ENCODE data around the gene BCAT1.

Gene BCAT1

DNA sequence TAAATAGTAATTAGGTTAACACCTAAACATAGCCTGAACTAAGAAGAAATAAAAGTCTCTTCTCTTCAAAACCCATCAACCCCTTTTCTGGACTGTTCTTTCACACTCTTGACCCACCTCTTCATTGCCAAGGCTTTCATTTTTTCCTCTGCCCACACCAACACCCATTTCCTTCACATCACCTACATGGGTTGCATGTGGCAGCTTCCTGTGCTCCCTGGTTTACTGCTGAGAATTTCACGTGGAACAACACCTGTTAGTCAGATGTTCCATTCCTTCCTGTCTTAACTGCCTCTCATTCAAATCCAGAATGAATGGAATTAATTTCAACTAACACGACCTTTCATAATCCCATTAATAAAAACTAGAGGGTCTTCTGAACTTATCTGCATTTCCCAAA lies 157.3 kb downstream of the BCAT1 start:
- TF ChIP-seq, protein P1, sequence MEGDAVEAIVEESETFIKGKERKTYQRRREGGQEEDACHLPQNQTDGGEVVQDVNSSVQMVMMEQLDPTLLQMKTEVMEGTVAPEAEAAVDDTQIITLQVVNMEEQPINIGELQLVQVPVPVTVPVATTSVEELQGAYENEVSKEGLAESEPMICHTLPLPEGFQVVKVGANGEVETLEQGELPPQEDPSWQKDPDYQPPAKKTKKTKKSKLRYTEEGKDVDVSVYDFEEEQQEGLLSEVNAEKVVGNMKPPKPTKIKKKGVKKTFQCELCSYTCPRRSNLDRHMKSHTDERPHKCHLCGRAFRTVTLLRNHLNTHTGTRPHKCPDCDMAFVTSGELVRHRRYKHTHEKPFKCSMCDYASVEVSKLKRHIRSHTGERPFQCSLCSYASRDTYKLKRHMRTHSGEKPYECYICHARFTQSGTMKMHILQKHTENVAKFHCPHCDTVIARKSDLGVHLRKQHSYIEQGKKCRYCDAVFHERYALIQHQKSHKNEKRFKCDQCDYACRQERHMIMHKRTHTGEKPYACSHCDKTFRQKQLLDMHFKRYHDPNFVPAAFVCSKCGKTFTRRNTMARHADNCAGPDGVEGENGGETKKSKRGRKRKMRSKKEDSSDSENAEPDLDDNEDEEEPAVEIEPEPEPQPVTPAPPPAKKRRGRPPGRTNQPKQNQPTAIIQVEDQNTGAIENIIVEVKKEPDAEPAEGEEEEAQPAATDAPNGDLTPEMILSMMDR (IDR thresholded peaks at IDR 0.05; ENCODE audit: insufficient read depth, missing control alignments): no peak
- no peak for FAIRE-seq

DNA sequence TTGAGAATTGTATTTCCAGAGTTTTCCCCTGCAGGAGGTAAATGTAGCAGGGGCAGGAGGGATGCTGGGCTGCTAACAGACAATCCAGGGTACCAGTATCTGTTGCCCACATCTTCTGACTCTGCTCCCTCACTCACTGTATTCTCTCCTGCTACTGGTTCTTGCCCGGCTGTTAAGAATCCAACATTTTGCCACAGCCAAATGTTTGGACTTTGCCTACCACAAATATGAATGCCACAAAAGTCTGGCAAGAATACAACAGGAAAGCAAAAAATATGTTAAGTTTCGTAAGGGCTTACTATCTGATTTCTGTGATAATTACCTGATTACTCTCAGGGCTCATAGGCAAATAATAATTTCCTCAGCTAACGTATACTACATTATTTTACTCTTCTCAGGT lies 160.0 kb downstream of the BCAT1 start:
- FAIRE-seq: no peak

More for the DNA sequence above, 157.3 kb downstream of the BCAT1 start:
- DNase-seq (ENCODE audit: insufficient read length, low spot score): no peak

DNA sequence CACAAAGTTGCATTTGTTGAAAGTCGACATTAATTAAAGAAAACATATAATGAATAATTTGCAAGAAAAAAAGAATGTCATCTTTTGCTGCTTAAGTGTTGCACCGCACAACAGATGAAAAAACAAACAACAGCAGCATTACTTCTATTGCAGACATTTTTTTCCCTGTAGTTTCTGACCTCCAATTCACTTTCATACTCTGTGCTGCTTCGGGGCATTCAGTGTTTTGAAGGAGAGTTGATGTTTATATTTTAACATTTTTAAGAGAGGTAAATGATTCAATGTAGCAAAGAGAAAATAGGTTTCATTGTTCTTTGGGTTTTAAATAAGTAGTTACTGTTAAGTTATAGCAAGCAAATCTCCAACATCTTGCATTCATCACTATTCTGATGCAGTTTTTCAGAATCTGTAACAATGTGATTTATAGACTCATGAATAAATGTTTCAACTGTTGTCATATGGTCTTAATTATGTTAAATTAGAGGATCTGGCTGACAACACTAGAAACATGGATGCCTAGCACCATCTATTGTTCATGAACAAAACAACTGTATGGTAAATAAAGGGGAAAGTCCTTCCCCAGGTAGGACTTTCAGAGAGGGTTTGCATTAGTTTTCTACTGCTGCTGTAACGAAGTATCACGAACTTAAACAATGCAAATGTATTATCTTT lies 168.1 kb downstream of the BCAT1 start:
- TF ChIP-seq, protein P1 (IDR thresholded peaks at IDR 0.05; ENCODE audit: insufficient read depth, missing control alignments): peak; percentile 38
- FAIRE-seq (no peak), DNase-seq (ENCODE audit: insufficient read length, low spot score) (no peak)

More for the DNA sequence above, 160.0 kb downstream of the BCAT1 start:
- no peak for DNase-seq (ENCODE audit: insufficient read length, low spot score)
- TF ChIP-seq, protein P1 (IDR thresholded peaks at IDR 0.05; ENCODE audit: insufficient read depth, missing control alignments): no peak

DNA sequence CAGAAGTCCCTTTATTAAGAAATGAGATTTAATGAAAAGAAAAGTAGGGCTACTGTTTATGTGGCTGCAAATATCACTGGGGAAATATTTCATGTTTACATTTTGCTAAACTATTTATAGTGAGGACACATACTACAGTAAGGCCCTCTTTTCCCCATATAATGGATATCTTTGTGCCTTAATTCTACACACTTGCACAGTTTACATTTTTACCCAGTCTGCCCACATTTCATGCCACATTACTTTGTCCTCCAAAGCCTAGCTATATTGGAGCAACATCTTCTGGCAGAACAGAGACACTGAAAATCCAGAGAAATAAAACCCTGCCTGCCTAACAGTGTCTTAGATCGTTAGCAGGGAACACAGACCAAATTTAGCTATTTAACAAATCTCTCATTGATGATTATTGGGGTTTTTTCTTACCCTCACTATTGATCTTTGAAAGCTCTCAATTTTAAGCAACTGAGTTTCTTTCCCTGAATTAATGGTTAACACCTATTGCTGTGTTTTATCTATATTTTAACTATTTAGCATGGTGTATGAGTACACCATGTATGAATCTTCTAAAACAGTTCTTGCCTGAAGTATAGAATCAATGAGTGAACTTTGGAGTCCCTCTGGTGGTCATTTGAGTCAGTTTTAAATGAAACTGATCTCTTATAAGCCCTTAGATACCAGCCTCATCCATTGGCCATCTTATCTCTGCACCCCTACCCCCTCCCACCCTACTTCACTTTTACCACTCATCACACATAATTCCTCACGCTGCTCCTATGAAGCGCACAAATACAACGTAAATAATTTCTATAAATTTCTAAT lies 170.2 kb downstream of the BCAT1 start:
- TF ChIP-seq, protein P1 (IDR thresholded peaks at IDR 0.05; ENCODE audit: insufficient read depth, missing control alignments): peak; percentile 41

DNA sequence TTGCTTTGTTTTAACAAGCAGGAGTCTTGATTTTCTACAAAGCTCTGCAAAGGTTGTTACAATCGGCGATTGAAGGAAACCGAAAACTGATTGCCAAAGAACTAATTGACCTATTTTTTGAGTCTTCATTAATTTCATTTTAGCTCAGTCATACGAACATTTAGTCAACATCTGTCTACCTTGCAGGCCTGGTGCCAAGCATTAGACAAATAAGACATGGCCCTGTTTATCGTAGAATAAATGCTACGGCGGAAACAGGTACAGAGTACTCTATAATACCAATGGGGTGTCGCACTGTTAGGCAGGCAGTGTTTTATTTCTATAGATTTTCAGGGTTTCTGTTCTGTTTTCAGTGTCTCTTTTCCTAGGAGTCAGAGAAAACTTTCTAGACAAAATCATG lies 171.5 kb downstream of the BCAT1 start:
- DNase-seq (ENCODE audit: insufficient read length, low spot score) (no peak), FAIRE-seq (no peak)
- TF ChIP-seq, protein P1 (IDR thresholded peaks at IDR 0.05; ENCODE audit: insufficient read depth, missing control alignments): no peak

More for the DNA sequence above, 170.2 kb downstream of the BCAT1 start:
- FAIRE-seq: peak; percentile 32
- DNase-seq (ENCODE audit: insufficient read length, low spot score): no peak

DNA sequence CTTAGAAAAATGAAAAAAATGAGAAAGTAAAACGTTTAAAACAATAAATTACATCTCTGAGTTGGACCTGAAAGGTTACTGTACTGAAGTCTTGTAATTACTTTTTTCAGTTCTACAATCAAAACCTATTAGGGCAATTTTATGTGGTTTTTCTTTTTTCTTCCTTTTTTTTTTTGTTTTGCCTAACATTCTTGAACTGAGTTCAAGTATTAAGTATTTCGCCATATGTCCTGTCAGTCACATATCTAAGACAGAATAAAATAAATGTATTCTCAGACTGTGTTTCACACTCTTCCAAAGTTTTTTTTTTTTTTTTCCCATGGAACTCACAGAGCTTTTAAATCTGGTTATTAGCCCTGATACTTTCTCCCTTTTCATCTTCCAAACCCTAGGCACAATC lies 172.0 kb downstream of the BCAT1 start:
- DNase-seq (ENCODE audit: insufficient read length, low spot score) (no peak), FAIRE-seq (no peak)
- TF ChIP-seq, protein P1 (IDR thresholded peaks at IDR 0.05; ENCODE audit: insufficient read depth, missing control alignments): no peak

DNA sequence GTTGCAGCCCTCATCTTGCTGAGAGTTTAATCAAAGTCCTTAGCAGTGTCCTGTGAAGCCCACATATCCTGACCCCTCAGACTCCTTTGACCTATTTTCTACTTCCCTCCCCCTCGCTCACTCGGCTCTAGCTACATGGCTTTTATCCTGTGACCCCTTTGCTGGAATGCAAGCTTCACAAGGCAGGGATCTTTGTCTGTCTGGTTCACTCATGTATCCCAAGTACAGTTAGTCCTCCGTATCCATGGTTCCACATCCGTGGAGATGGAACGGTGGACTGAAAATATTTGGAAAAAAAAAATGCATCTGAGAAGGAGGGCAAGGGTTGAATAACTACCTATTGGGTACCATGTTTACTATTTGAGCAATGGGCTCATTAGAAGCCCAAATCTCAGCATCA lies 173.8 kb downstream of the BCAT1 start:
- TF ChIP-seq, protein P1 (IDR thresholded peaks at IDR 0.05; ENCODE audit: insufficient read depth, missing control alignments): no peak
- DNase-seq (ENCODE audit: insufficient read length, low spot score) (no peak), FAIRE-seq (no peak)

Data from D721Med (cell line).